OCI-LY3 (cell line): ENCODE measurements around the gene RMP24.

Source experiments
- H2AFZ ChIP-seq: fragments of 200-600, 300-600 bp; shearing (Covaris generic); 2 replicates; pipeline ENCODE4 v1.6.0; 2014; ENCODE audit warnings: antibody characterized with exemption, low read depth, low read length
- H3K27ac ChIP-seq: fragments of 200-600, 300-600 bp; sonication (generic); 2 replicates; pipeline ENCODE4 v1.5.1; 2014; ENCODE audit warnings: mild to moderate bottlenecking, low read length, moderate library complexity, mixed read lengths
- H3K27me3 ChIP-seq: fragments of 200-600, 300-600 bp; sonication (generic); 2 replicates; pipeline ENCODE4 v1.6.1; 2014; ENCODE audit warnings: low read depth, low read length, mixed read lengths
- H3K36me3 ChIP-seq: fragments of 200-600, 300-600 bp; sonication (generic); replicated peaks from 2 replicates; pipeline ENCODE3; 2014; ENCODE audit warnings: low read depth, low read length, mixed read lengths
- H3K4me1 ChIP-seq: fragments of 300-600, 200-600 bp; sonication (generic); 2 replicates; pipeline ENCODE4 v1.6.1; 2014; ENCODE audit warnings: low read length, mixed read lengths
- H3K4me2 ChIP-seq: fragments of 200-600, 300-600 bp; sonication (generic); 2 replicates; pipeline ENCODE4 v1.6.1; 2014; ENCODE audit warnings: low read length, mixed read lengths
- H3K4me3 ChIP-seq: fragments of 300-600, 200-600 bp; sonication (generic); 2 replicates; pipeline ENCODE4 v1.5.1; 2014; ENCODE audit warnings: antibody characterized with exemption, mild to moderate bottlenecking, low read length, moderate library complexity
- H3K79me2 ChIP-seq: fragments of 300-600, 200-600 bp; shearing (Covaris generic); 2 replicates; pipeline ENCODE4 v1.6.1; 2014; ENCODE audit warnings: mild to moderate bottlenecking, low read length, mixed read lengths
- H3K9ac ChIP-seq: fragments of 300-600, 200-600 bp; shearing (Covaris generic); 2 replicates; pipeline ENCODE4 v1.6.0; 2014; ENCODE audit warnings: mild to moderate bottlenecking, low read length, moderate library complexity
- H3K9me3 ChIP-seq: fragments of 200-600, 300-600 bp; shearing (Covaris generic); 2 replicates; pipeline ENCODE4 v1.6.1; 2014; ENCODE audit warnings: low read length, mixed read lengths; ENCODE audit not compliant: insufficient read depth
- H4K20me1 ChIP-seq: fragments of 200-600, 300-600 bp; sonication (generic); 2 replicates; pipeline ENCODE4 v1.6.1; 2016; ENCODE audit warnings: low read length, mixed read lengths; ENCODE audit not compliant: insufficient read depth
- CTCF ChIP-seq: fragments of 200-600, 300-600 bp; sonication (generic); IDR thresholded peaks from 2 replicates; pipeline ENCODE4 v1.5.1; 2014; ENCODE audit warnings: antibody characterized with exemption, low read length, low read depth
- EZH2phosphoT487 ChIP-seq: fragments of 200-600 bp; shearing (Covaris generic); IDR thresholded peaks from 2 replicates; pipeline ENCODE4 v1.6.1; 2018; ENCODE audit warnings: antibody characterized with exemption, mixed run types, low read depth

RMP24 gene

GRCh38 chr18:35933982-35934381 lies 38.5 kb upstream of the RMP24 start:
- Histone ChIP-seq H3K27ac (no peak overlapping the region), H3K4me2 (no peak overlapping the region), H3K79me2 (no peaks in the 10 kb centered on the region), H3K36me3 (no peaks in the 10 kb centered on the region), H3K4me3 (no peak overlapping the region), H3K27me3 (no peaks in the 10 kb centered on the region), H3K9ac (no peak overlapping the region), H4K20me1 (no peaks in the 10 kb centered on the region), H3K9me3 (no peaks in the 10 kb centered on the region), H2AFZ (no peak overlapping the region), H3K4me1 (peaks cover 9% of the 10 kb centered on the region)
- TF ChIP-seq CTCF (no peak), EZH2phosphoT487 (no peak)

GRCh38 chr18:35934891-35935290 lies 37.6 kb upstream of the RMP24 start:
- no peak overlapping the region for H2AFZ ChIP-seq
- H3K4me3 ChIP-seq, result no peak overlapping the region
- H4K20me1 ChIP-seq, result no peaks in the 10 kb centered on the region
- H3K27ac ChIP-seq, result no peak overlapping the region
- H3K36me3 ChIP-seq, result no peaks in the 10 kb centered on the region
- no peaks in the 10 kb centered on the region for H3K79me2 ChIP-seq
- no peak overlapping the region for H3K9ac ChIP-seq
- TF ChIP-seq CTCF (no peak), EZH2phosphoT487 (no peak)
- no peak overlapping the region for H3K4me2 ChIP-seq
- peaks cover 10% of the 10 kb centered on the region for H3K4me1 ChIP-seq
- H3K27me3 ChIP-seq, result no peaks in the 10 kb centered on the region
- no peaks in the 10 kb centered on the region for H3K9me3 ChIP-seq

GRCh38 chr18:35935805-35936204 lies 36.7 kb upstream of the RMP24 start:
- Histone ChIP-seq H3K4me1 (peaks cover 10% of the 10 kb centered on the region), H3K79me2 (no peaks in the 10 kb centered on the region), H4K20me1 (no peaks in the 10 kb centered on the region), H2AFZ (no peak overlapping the region), H3K27ac (no peak overlapping the region), H3K27me3 (no peaks in the 10 kb centered on the region), H3K4me2 (no peak overlapping the region), H3K36me3 (no peaks in the 10 kb centered on the region), H3K9me3 (no peaks in the 10 kb centered on the region), H3K4me3 (no peak overlapping the region), H3K9ac (no peak overlapping the region)
- TF ChIP-seq CTCF, result no peak
- no peak for TF ChIP-seq EZH2phosphoT487

GRCh38 chr18:35936951-35937350 lies 35.5 kb upstream of the RMP24 start:
- no peak overlapping the region for H3K4me3 ChIP-seq
- no peak overlapping the region for H2AFZ ChIP-seq
- no peak for TF ChIP-seq CTCF
- no peak for TF ChIP-seq EZH2phosphoT487
- H3K27ac ChIP-seq, result no peak overlapping the region
- no peaks in the 10 kb centered on the region for H3K36me3 ChIP-seq
- H4K20me1 ChIP-seq, result no peaks in the 10 kb centered on the region
- H3K4me2 ChIP-seq, result no peak overlapping the region
- no peaks in the 10 kb centered on the region for H3K79me2 ChIP-seq
- no peak overlapping the region for H3K9ac ChIP-seq
- H3K27me3 ChIP-seq, result no peaks in the 10 kb centered on the region
- H3K4me1 ChIP-seq, result peaks cover 10% of the 10 kb centered on the region
- no peaks in the 10 kb centered on the region for H3K9me3 ChIP-seq
